Ascending aorta (tissue), 2 donors: ENCODE data around the gene FHOD3. TPM values are rescaled to one million over a fixed set of nuclear protein-coding genes. Genes with fewer than 3 reads are reported as not detected.

Experiments used
- DNase-seq, 2 donors: peaks; one replicate each; pipeline ENCODE4 v3.0.0-alpha.2; 2019; ENCODE audit warnings: low spot score in 2 of 2
- H3K27ac ChIP-seq, 2 donors: fragments of 200-600 bp; sonication (generic); one replicate each; pipeline ENCODE4 v1.5.1; 2016 to 2017; ENCODE audit warnings: mild to moderate bottlenecking in 1 of 2
- H3K27me3 ChIP-seq: fragments of 200-600 bp; sonication (generic); one replicate; pipeline ENCODE4 v1.5.1; 2017
- H3K36me3 ChIP-seq, 2 donors: fragments of 200-600 bp; sonication (generic); one replicate each; pipeline ENCODE4 v1.5.1; 2016
- H3K4me1 ChIP-seq, 2 donors: fragments of 200-600 bp; sonication (generic); one replicate each; pipeline ENCODE4 v1.5.1; 2016 to 2017; ENCODE audit warnings: mild to moderate bottlenecking in 1 of 2
- H3K4me3 ChIP-seq, 2 donors: fragments of 200-600 bp; sonication (generic); one replicate each; pipeline ENCODE4 v1.5.1; 2016 to 2017; ENCODE audit warnings: mild to moderate bottlenecking in 1 of 2
- H3K9me3 ChIP-seq, 2 donors: fragments of 200-600 bp; sonication (generic); one replicate each; pipeline ENCODE4 v1.5.1; 2016
- CTCF ChIP-seq, 3 experiments: fragments of 200-600 bp in 2 of 3; fragments of 450-650 bp in 1 of 3; sonication (generic) in 2 of 3; IDR thresholded peaks; one replicate each; pipeline ENCODE4 v1.5.1; 2016 to 2019; ENCODE audit warnings: antibody characterized with exemption in 3 of 3, mild to moderate bottlenecking in 1 of 3, moderate library complexity in 1 of 3
- intact Hi-C: fragments of 100-400 bp; cut with DNase I; formaldehyde crosslinking; loops from one replicate; pipeline ENCODE4 v1.15.1; 2023
- total RNA-seq: library from RNA; depleted of rRNA; stranded (reverse); fragments of >200 nt; gene quantifications from one replicate; pipeline ENCODE4 v1.1.0, GENCODE V29; 2016

FHOD3 gene
- total RNA-seq, 1 donor from 2014 or later: 12.7 TPM

DNA sequence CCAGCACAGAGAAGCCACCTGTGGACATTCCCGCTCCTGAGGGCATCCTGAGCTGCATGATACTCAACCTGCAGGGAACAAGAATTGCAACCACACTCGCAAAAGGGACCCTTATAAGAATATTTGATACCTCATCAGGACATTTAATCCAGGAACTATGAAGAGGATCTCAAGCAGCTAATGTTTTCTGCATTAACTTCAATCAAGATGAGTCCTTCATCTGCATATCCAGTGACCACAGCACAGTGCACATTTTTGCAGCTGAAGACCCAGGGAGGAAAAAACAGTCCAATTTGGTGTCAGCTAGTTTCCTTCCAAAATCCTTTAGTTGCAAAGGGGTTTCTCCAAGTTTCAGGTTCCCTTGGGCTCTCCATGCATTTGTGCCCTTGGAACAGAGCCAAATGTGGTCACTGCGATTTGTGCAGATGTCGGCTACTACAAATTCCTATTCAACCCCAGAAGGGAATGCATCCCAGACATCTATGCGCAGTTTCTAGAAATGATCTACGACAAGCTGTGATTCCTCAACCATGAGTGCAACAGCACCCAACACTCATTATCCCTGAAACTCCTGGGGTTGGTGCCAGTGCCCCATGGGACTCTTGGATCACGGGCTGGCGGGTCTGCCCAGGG lies 23.3 kb upstream of the FHOD3 start:
- H3K4me3 ChIP-seq: no peak overlapping the region
- H3K27ac ChIP-seq: no peak overlapping the region
- H3K4me1 ChIP-seq: no peaks in the 10 kb centered on the region
- H3K36me3 ChIP-seq: no peaks in the 10 kb centered on the region
- no peak for DNase-seq
- no peaks in the 10 kb centered on the region for H3K9me3 ChIP-seq
- intact Hi-C loops: no loop called here
- no peak for TF ChIP-seq CTCF (IDR thresholded peaks at IDR 0.05)
- H3K27me3 ChIP-seq: no peaks in the 10 kb centered on the region

- no peaks in the 10 kb centered on the region for H3K36me3 ChIP-seq
- H3K27ac ChIP-seq: no peak overlapping the region
- intact Hi-C loops: no loop called here
- H3K4me3 ChIP-seq: no peak overlapping the region
- H3K9me3 ChIP-seq: no peaks in the 10 kb centered on the region
- H3K27me3 ChIP-seq: no peaks in the 10 kb centered on the region
- H3K4me1 ChIP-seq: no peaks in the 10 kb centered on the region
- DNase-seq: no peak
- TF ChIP-seq CTCF (IDR thresholded peaks at IDR 0.05): no peak
These were observed 22.0 kb upstream of the FHOD3 start for GRCh38 chr18:36275561-36275960.

- Histone ChIP-seq H3K36me3 (no peaks in the 10 kb centered on the region), H3K27ac (no peak overlapping the region), H3K4me1 (no peaks in the 10 kb centered on the region), H3K27me3 (no peaks in the 10 kb centered on the region), H3K9me3 (no peaks in the 10 kb centered on the region), H3K4me3 (no peak overlapping the region)
- DNase-seq: no peak
- intact Hi-C loops: no loop called here
- TF ChIP-seq CTCF (IDR thresholded peaks at IDR 0.05): no peak
These were observed 18.5 kb upstream of the FHOD3 start for GRCh38 chr18:36279001-36279400.

GRCh38 chr18:36281936-36282335 lies 15.6 kb upstream of the FHOD3 start:
- H3K27ac ChIP-seq: no peak overlapping the region
- no peaks in the 10 kb centered on the region for H3K4me1 ChIP-seq
- no peaks in the 10 kb centered on the region for H3K9me3 ChIP-seq
- no peaks in the 10 kb centered on the region for H3K36me3 ChIP-seq
- intact Hi-C loops: loop anchor here (5.0 kb wide), 3 partner anchors 95 to 525 kb away; partner anchors contain the start of gene MOCOS
- no peak overlapping the region for H3K4me3 ChIP-seq
- no peak for TF ChIP-seq CTCF (IDR thresholded peaks at IDR 0.05)
- DNase-seq: no peak
- no peaks in the 10 kb centered on the region for H3K27me3 ChIP-seq

- intact Hi-C loops: loop anchor here (5.0 kb wide), 3 partner anchors 96 to 526 kb away; partner anchors contain the start of gene MOCOS
- Histone ChIP-seq H3K4me3 (no peak overlapping the region), H3K9me3 (no peaks in the 10 kb centered on the region), H3K27me3 (no peaks in the 10 kb centered on the region), H3K4me1 (no peaks in the 10 kb centered on the region), H3K27ac (no peak overlapping the region), H3K36me3 (no peaks in the 10 kb centered on the region)
- TF ChIP-seq CTCF (IDR thresholded peaks at IDR 0.05): no peak
- DNase-seq: no peak
These were observed 14.1 kb upstream of the FHOD3 start for GRCh38 chr18:36283448-36283847.
